K562 (cell line): ENCODE measurements around the gene HIPK1.

Experiments used
- CTCF ChIP-seq, 3 experiments: IDR thresholded peaks in 2 of 3; conservative IDR thresholded peaks in 1 of 3; 2 replicates each; pipeline ENCODE4 v1.5.1; 2011 to 2012; ENCODE audit warnings: low read length in 3 of 3, mild to moderate bottlenecking in 3 of 3, control low read depth in 2 of 3, improper control_type of control experiment in 1 of 3, inconsistent platforms in 1 of 3, low read depth in 1 of 3, mixed read lengths in 1 of 3, moderate library complexity in 1 of 3; ENCODE audit not compliant: insufficient read depth in 2 of 3
- E2F8 ChIP-seq: fragments of 450-650 bp; IDR thresholded peaks from 2 replicates; pipeline ENCODE4 v1.7.1; 2018; ENCODE audit warnings: mild to moderate bottlenecking, low read depth; ENCODE audit not compliant: partially characterized antibody
- GATAD2A ChIP-seq: fragments of 450-650 bp; IDR thresholded peaks from 2 replicates; pipeline ENCODE4 v1.6.1; 2017
- NBN ChIP-seq: fragments of 450-650 bp; IDR thresholded peaks from 2 replicates; pipeline ENCODE4 v1.6.1; 2016; ENCODE audit warnings: low read depth, mild to moderate bottlenecking
- NFIC ChIP-seq: fragments of 450-650 bp; IDR thresholded peaks from 2 replicates; pipeline ENCODE4 v1.6.1; 2017; ENCODE audit warnings: mild to moderate bottlenecking, inconsistent platforms
- PHB2 ChIP-seq: fragments of 450-650 bp; IDR thresholded peaks from 2 replicates; pipeline ENCODE4 v1.6.1; 2017; ENCODE audit warnings: low read depth
- SMAD1 ChIP-seq: fragments of 150-350 bp; IDR thresholded peaks from 2 replicates; pipeline ENCODE4 v1.6.1; 2014; ENCODE audit warnings: low read length, low read depth; ENCODE audit not compliant: partially characterized antibody
- SMARCB1 ChIP-seq: IDR thresholded peaks from 2 replicates; pipeline ENCODE4 v1.6.1; 2011; ENCODE audit warnings: improper control_type of control experiment, low read depth; ENCODE audit not compliant: insufficient read length
- TCF7 ChIP-seq: sonication (generic); IDR thresholded peaks from 2 replicates; pipeline ENCODE4 v1.6.1; 2016; ENCODE audit warnings: antibody characterized with exemption, borderline replicate concordance
- ZBTB49 ChIP-seq: sonication (generic); formaldehyde crosslinking; IDR thresholded peaks from 2 replicates; pipeline ENCODE4 v1.8.0; 2022; ENCODE audit warnings: missing genetic modification reagents, mild to moderate bottlenecking, borderline replicate concordance
- ZNF121 ChIP-seq: sonication (generic); formaldehyde crosslinking; conservative IDR thresholded peaks from 2 replicates; pipeline ENCODE4 v1.8.0; 2022; ENCODE audit warnings: missing genetic modification reagents

GRCh38 chr1:113978863-113979702 lies 50.0 kb downstream of the HIPK1 start, which contains the start of gene OLFML3:
- TF ChIP-seq GATAD2A: no peak
- peak; percentile 78 to 89 (median 79) for TF ChIP-seq CTCF (IDR thresholded peaks at IDR 0.05 in 2 of 3, conservative IDR thresholded peaks at IDR 0.05 in 1 of 3; ENCODE audit: insufficient read depth in 2 of 3, low read depth in 1 of 3, low read length in 3 of 3)
- TF ChIP-seq ZNF121 (CRISPR knock-in tag): no peak
- TF ChIP-seq NFIC: no peak
- TF ChIP-seq NBN: no peak
- no peak for TF ChIP-seq PHB2
- TF ChIP-seq SMAD1: no peak
- TF ChIP-seq TCF7: no peak
- no peak for TF ChIP-seq ZBTB49
- TF ChIP-seq E2F8: no peak
- no peak for TF ChIP-seq SMARCB1
